Lower leg skin (tissue), 4 donors: ENCODE results near the gene PTCRA. TPM values are rescaled to one million over a fixed set of nuclear protein-coding genes. Genes with fewer than 3 reads are reported as not detected.
A peak's percentile ranks its signal among the peaks of the same experiment; 100 is the strongest.
"Not testable (repeated sequence)": the region's sequence is repeated elsewhere in the genome, so short reads cannot be mapped to it uniquely, and the experiment has no call there.

Source experiments
- DNase-seq, 2 donors: peaks; one replicate each; pipeline ENCODE4 v3.0.0-alpha.2; 2019; ENCODE audit warnings: low spot score in 2 of 2
- H3K4me3 ChIP-seq: fragments of 200-600 bp; sonication (generic); 2 replicates; pipeline ENCODE4 v1.5.1; 2017; ENCODE audit warnings: mild to moderate bottlenecking, low read depth; ENCODE audit not compliant: poor library complexity, severe bottlenecking
- CTCF ChIP-seq, 3 donors: fragments of 450-650 bp; IDR thresholded peaks; one replicate each; pipeline ENCODE4 v1.5.1; 2016; ENCODE audit warnings: antibody characterized with exemption in 3 of 3, mild to moderate bottlenecking in 3 of 3, moderate library complexity in 2 of 3
- POLR2A ChIP-seq, 2 donors: fragments of 450-650 bp; IDR thresholded peaks; one replicate each; pipeline ENCODE4 v1.6.1; 2016 to 2017; ENCODE audit warnings: antibody characterized with exemption in 2 of 2, mild to moderate bottlenecking in 1 of 2, moderate library complexity in 1 of 2
- WGBS, 2 donors: methylation state at CpG; one replicate each; pipeline ENCODE4 v1.1.5; 2018; 5-methylcytosine and 5-hydroxymethylcytosine counted together
- intact Hi-C: fragments of 100-400 bp; cut with DNase I; formaldehyde crosslinking; loops from one replicate; pipeline ENCODE4 v1.15.0; 2023; ENCODE audit warnings: low total_unique reads
- total RNA-seq, 4 donors: library from RNA; depleted of rRNA; stranded (reverse); fragments of >200 nt; gene quantifications; one replicate each; pipeline ENCODE4 v1.1.0, GENCODE V29; 2016

The PTCRA gene
- total RNA-seq, 4 donors from 2014 or later = not detected

DNA sequence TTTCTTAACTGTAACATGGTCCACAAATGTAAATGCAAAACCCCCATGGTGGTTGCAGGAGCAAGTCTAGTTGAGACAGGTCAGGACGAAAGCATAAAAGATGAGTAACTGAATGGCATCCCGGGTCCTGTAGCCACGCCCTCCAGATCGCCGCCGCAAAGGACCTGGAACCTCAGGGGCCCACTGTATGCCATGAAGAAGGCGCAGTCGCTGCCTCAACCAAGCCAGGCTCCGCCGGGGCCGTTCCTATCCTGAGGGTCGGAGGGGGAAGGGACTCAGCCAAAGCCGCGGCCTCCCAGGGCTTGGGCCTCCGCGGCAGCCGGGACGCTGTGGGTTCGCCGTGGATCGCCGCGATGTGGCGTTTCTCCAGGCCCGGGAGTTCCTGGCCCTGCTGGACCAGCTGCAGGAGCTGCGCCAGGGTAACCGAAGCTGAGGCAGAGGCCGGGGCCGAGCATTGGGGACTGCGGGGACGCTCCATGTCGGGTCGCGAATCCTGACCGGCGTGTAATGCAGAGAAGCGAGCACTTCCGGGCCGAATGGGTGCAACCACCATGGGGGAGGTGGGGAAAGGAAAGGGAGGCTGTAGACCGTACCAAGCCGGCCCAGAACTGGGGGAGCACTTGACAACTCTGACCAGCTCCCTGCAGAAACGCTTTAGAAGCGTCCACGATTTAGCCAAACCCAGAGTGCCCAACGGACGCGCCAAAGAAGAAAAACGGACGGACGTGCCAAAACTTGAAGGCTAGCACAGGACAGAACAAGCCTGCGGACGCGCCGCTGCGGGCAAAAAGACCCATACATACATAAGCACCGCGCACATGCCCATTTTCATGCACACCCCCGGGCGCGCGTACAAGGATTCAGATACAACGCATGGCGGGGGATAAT lies 25.3 kb upstream of the PTCRA start:
- intact Hi-C loops = no loop called here
- peak overlapping the region; percentile 90 for H3K4me3 ChIP-seq
- no peak for TF ChIP-seq CTCF (IDR thresholded peaks at IDR 0.05)
- no peak for TF ChIP-seq POLR2A (IDR thresholded peaks at IDR 0.05)
- 0 to 1% methylated on average over 46 to 56 of the region's 63 CpGs for WGBS, 2 donors
- DNase-seq = peak; percentile 89 to 98

GRCh38 chr6:42891199-42891722 lies 24.6 kb upstream of the PTCRA start:
- DNase-seq = no peak
- no peak for TF ChIP-seq CTCF (IDR thresholded peaks at IDR 0.05)
- TF ChIP-seq POLR2A (IDR thresholded peaks at IDR 0.05) = no peak
- H3K4me3 ChIP-seq = peak overlapping the region; percentile 90
- intact Hi-C loops = no loop called here
- 28 to 32% methylated on average over 17 of the region's 17 CpGs for WGBS, 2 donors

- H3K4me3 ChIP-seq, DNase-seq, intact Hi-C loops: not testable (repeated sequence)
- 74% methylated on average over 19 of the region's 19 CpGs for WGBS, 2 donors
Measured at GRCh38 chr6:42894041-42894828, 21.6 kb upstream of the PTCRA start.

DNA sequence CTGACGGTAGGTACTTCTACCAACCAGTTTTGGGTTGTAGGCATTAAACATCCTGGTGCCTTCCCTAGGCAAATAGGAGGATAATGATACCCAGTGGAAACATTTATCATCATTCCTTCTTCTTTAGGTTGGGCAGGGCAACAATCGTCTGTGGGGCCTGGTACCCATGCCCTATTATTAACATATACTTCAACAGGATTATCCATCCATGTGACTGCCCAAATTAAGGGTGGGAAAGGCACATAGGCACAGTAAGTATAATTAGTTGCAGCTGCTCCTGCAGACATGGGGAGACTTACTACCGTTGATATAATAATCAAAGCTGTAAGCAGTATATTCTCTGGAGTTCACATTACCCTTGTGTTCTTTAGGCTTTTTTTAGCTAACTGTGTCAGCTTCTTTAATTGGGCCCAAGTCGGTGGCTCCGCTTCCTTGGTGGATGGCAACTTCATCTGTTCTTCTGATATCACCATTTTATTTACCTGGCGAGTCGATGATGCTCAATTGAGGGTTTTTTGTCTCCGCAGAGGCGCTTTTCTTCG lies 19.6 kb upstream of the PTCRA start:
- TF ChIP-seq CTCF (IDR thresholded peaks at IDR 0.05) (no peak), POLR2A (IDR thresholded peaks at IDR 0.05) (no peak)

GRCh38 chr6:42898891-42899361 lies 16.9 kb upstream of the PTCRA start:
- intact Hi-C loops = no loop called here

More for the DNA sequence above, 19.6 kb upstream of the PTCRA start:
- H3K4me3 ChIP-seq = no peak overlapping the region
- DNase-seq = no peak
- WGBS, 2 donors = 81 to 84% methylated on average over 10 of the region's 10 CpGs
- intact Hi-C loops = no loop called here

More at GRCh38 chr6:42898891-42899361, 16.9 kb upstream of the PTCRA start:
- no peak overlapping the region for H3K4me3 ChIP-seq
- 10 to 11% methylated on average over 10 of the region's 10 CpGs for WGBS, 2 donors
- DNase-seq = peak in 1 of 2 donors; percentile 77
- TF ChIP-seq POLR2A (IDR thresholded peaks at IDR 0.05) (no peak), CTCF (IDR thresholded peaks at IDR 0.05) (peak in 1 of 3 donors; percentile 41)
